GM12878 (cell line): ENCODE measurements around the gene RADIL. TPM values are rescaled to one million over a fixed set of nuclear protein-coding genes. Genes with fewer than 3 reads are reported as not detected.

ENCODE experiments used
- ATAC-seq: fragments of 200-7000 bp; cut with Tn5 transposase; 3 replicates; pipeline ENCODE4 v1.9.1; 2020; ENCODE audit warnings: mild to moderate bottlenecking, moderate library complexity
- BruUV-seq: library from RNA; stranded (reverse); fragments of 400-500 nt; replicated peaks from 2 replicates; lab custom pipeline; 2021; lab: Mats Ljungman, UMichigan
- CTCF ChIA-PET: fragments of 300-600 bp; sonication (Branson Sonifier 250); formaldehyde crosslinking; extraction: SDS; loops from one replicate; lab custom pipeline; 2021; ENCODE audit warnings: inconsistent platforms; lab: Yijun Ruan, JAX
- POLR2A ChIA-PET: fragments of 350-600 bp; formaldehyde crosslinking; extraction: SDS; loops from one replicate; lab custom pipeline; 2021; ENCODE audit warnings: inconsistent platforms; lab: Charles Lee
- RAD21 ChIA-PET: fragments of 300-600 bp; sonication (Branson Sonifier 250); formaldehyde crosslinking; loops from one replicate; lab custom pipeline; 2023; ENCODE audit warnings: antibody characterized with exemption; ENCODE audit not compliant: unreplicated experiment; lab: Charles Lee
- SMC1A ChIA-PET: fragments of 300-600 bp; sonication (Branson Sonifier 250); formaldehyde crosslinking; loops from one replicate; lab custom pipeline; 2023; ENCODE audit not compliant: unreplicated experiment, uncharacterized antibody; lab: Charles Lee
- DNase-seq: peaks from one replicate; pipeline ENCODE4 v3.0.0-alpha.2; 2011; ENCODE audit warnings: low read depth, low spot score
- FAIRE-seq: peaks from 3 replicates; lab custom pipeline; 2011; peaks lifted over from hg19 to GRCh38; lab: Jason Lieb, UNC
- H2AFZ ChIP-seq: 2 replicates; pipeline ENCODE4 v1.6.0; 2011; ENCODE audit warnings: low read depth, low read length, control low read depth; ENCODE audit not compliant: control insufficient read depth
- H3K27ac ChIP-seq: 2 replicates; pipeline ENCODE4 v1.5.1; 2011; ENCODE audit warnings: control low read depth; ENCODE audit not compliant: control insufficient read depth, insufficient read depth
- H3K27me3 ChIP-seq, 2 experiments: replicated peaks in 1 of 2; 2 replicates each; pipeline versions ENCODE4 v1.6.0 to v1.6.1; 2011; ENCODE audit warnings: low read length in 1 of 2; ENCODE audit not compliant: control insufficient read depth in 2 of 2, insufficient read depth in 2 of 2
- H3K36me3 ChIP-seq, 2 experiments: 2 replicates each; pipeline ENCODE4 v1.5.1; 2011; ENCODE audit warnings: low read length in 1 of 2; ENCODE audit not compliant: control insufficient read depth in 2 of 2, insufficient read depth in 2 of 2
- H3K4me1 ChIP-seq: 2 replicates; pipeline ENCODE4 v1.6.1; 2011; ENCODE audit warnings: mild to moderate bottlenecking, low read length, moderate library complexity, mixed read lengths; ENCODE audit not compliant: control insufficient read depth, insufficient read depth
- H3K4me2 ChIP-seq: 2 replicates; pipeline ENCODE4 v1.6.0; 2011; ENCODE audit warnings: control low read depth; ENCODE audit not compliant: control insufficient read depth, insufficient read depth
- H3K4me3 ChIP-seq: fragments of 200-600 bp; sonication (generic); 2 replicates; pipeline ENCODE4 v1.5.1; 2016
- H3K79me2 ChIP-seq: 2 replicates; pipeline ENCODE4 v1.6.0; 2011; ENCODE audit warnings: low read length; ENCODE audit not compliant: control insufficient read depth, insufficient read depth
- H3K9ac ChIP-seq: 2 replicates; pipeline ENCODE4 v1.8.0; 2011; ENCODE audit warnings: low read length, control low read depth, mixed read lengths; ENCODE audit not compliant: control insufficient read depth, insufficient read depth
- H3K9me3 ChIP-seq: replicated peaks from 3 replicates; pipeline ENCODE4 v1.5.1; 2011; ENCODE audit warnings: mild to moderate bottlenecking, low read length; ENCODE audit not compliant: control insufficient read depth, insufficient read depth
- H4K20me1 ChIP-seq: 2 replicates; pipeline ENCODE4 v1.6.0; 2011; ENCODE audit not compliant: control insufficient read depth, insufficient read depth
- CTCF ChIP-seq, 3 experiments: IDR thresholded peaks in 2 of 3; conservative IDR thresholded peaks in 1 of 3; 2 replicates each; pipeline ENCODE4 v1.5.1; 2011; ENCODE audit warnings: low read depth in 3 of 3, low read length in 3 of 3, mild to moderate bottlenecking in 3 of 3, control low read depth in 2 of 3, moderate library complexity in 2 of 3, inconsistent platforms in 1 of 3, mixed read lengths in 1 of 3; ENCODE audit not compliant: control insufficient read depth in 2 of 3, insufficient read depth in 1 of 3; ENCODE audit errors: extremely low read depth in 1 of 3
- EZH2 ChIP-seq: IDR thresholded peaks from 2 replicates; pipeline ENCODE4 v1.6.1; 2012; ENCODE audit warnings: low read depth, mild to moderate bottlenecking, control low read depth, inconsistent platforms, low read length, borderline replicate concordance; ENCODE audit not compliant: control insufficient read depth
- JUND ChIP-seq: IDR thresholded peaks from 2 replicates; pipeline ENCODE4 v1.6.1; 2012; ENCODE audit warnings: low read depth, mild to moderate bottlenecking, low read length, improper control_type of control experiment, moderate library complexity
- NR2F1 ChIP-seq: fragments of 450-650 bp; conservative IDR thresholded peaks from 2 replicates; pipeline ENCODE4 v1.6.1; 2017; ENCODE audit warnings: mild to moderate bottlenecking
- TARDBP ChIP-seq: IDR thresholded peaks from 2 replicates; pipeline ENCODE4 v1.6.1; 2016; ENCODE audit warnings: borderline replicate concordance
- ZBTB40 ChIP-seq: fragments of 450-650 bp; IDR thresholded peaks from 2 replicates; pipeline ENCODE4 v1.6.1; 2016; ENCODE audit warnings: mild to moderate bottlenecking, moderate library complexity, borderline replicate concordance
- WGBS: methylation state at CpG from one replicate; pipeline ENCODE4 v1.1.6; 2016; ENCODE audit warnings: low lambda C conversion rate; ENCODE audit not compliant: insufficient replicate concordance, insufficient coverage; ENCODE audit errors: missing lambda C conversion rate; 5-methylcytosine and 5-hydroxymethylcytosine counted together
- in situ Hi-C: fragments of 300-500 bp; cut with MboI; formaldehyde crosslinking; loops from 9 replicates; pipeline ENCODE4 v1.14.3; 2018; ENCODE audit warnings: mixed read lengths
- intact Hi-C: fragments of 100-400 bp; cut with micrococcal nuclease; formaldehyde crosslinking; loops from one replicate; pipeline ENCODE4 v1.14.2; 2022; ENCODE audit not compliant: unreplicated experiment
- polyA plus RNA-seq, 11 experiments: library from polyadenylated mRNA; depleted of rRNA in 4 of 11; unstranded in 6 of 11; stranded (reverse) in 5 of 11; fragments of >200 nt; fragmentation: Nextera tagmentation in 4 of 11; fragmentation: Illumina TruSeq in 1 of 11; extraction: Ambion mirVana in 4 of 11; extraction: Trizol in 1 of 11; gene quantifications; 1 replicate in 1 of 11; 2 replicates in 10 of 11; pipeline versions ENCODE4 v1.2.1 to v1.2.3, GENCODE V29; 2011 to 2016; ENCODE audit warnings: inconsistent platforms in 2 of 11, missing spikeins in 2 of 11, low read depth in 1 of 11
- total RNA-seq, 4 experiments: library from RNA; depleted of rRNA in 3 of 4; stranded (reverse); fragments of >200 nt in 3 of 4; fragmentation: Illumina TruSeq in 1 of 4; extraction: Trizol in 1 of 4; gene quantifications; 2 replicates each; pipeline versions ENCODE4 v1.2.1 to v1.2.3, GENCODE V29; 2013 to 2021

Gene RADIL
- total and polyA plus RNA-seq, 10 of the 15 experiments (the other 5 are each of a cell fraction or from before 2014, with no cell fraction given), result 0.05 to 0.06 TPM; not detected in 8

GRCh38 chr7:4831723-4832495 is 51.6 kb downstream of the RADIL start:
- Histone ChIP-seq H3K9me3 (no peaks in the 10 kb centered on the region), H4K20me1 (no peaks in the 10 kb centered on the region), H3K79me2 (no peaks in the 10 kb centered on the region), H3K4me3 (no peak overlapping the region), H3K36me3 (no peaks in the 10 kb centered on the region), H3K27me3 (no peaks in the 10 kb centered on the region), H3K4me1 (no peaks in the 10 kb centered on the region), H3K4me2 (no peak overlapping the region), H3K9ac (no peak overlapping the region), H3K27ac (no peak overlapping the region), H2AFZ (no peak overlapping the region)
- CTCF ChIA-PET, result interaction anchor here (1.2 to 4.0 kb wide), 2 partner anchors 254 to 342 kb away, joined by 3 to 38 read pairs; no protein-coding TSS in a partner anchor
- 46% methylated on average over 17 of the region's 17 CpGs for WGBS
- intact Hi-C loops (no loop called here), in situ Hi-C loops (loop anchor here (5.0 kb wide), 1 partner anchor 255 kb away; no protein-coding TSS in a partner anchor)
- RAD21 ChIA-PET, result interaction anchor here (0.9 kb wide), 1 partner anchor 257 kb away, joined by 4 read pairs; no protein-coding TSS in a partner anchor
- no peak for ATAC-seq
- SMC1A ChIA-PET, result interaction anchor here (0.6 to 1.2 kb wide), 7 partner anchors 11 to 308 kb away, joined by 3 read pairs; no protein-coding TSS in a partner anchor
- POLR2A ChIA-PET, result no interaction called here
- no peak for FAIRE-seq
- BruUV-seq, result no TSS peak
- no peak for TF ChIP-seq NR2F1
- no peak for TF ChIP-seq ZBTB40
- TF ChIP-seq JUND, result no peak
- TF ChIP-seq CTCF (IDR thresholded peaks at IDR 0.05 in 2 of 3, conservative IDR thresholded peaks at IDR 0.05 in 1 of 3; ENCODE audit: control insufficient read depth in 2 of 3, extremely low read depth in 1 of 3, insufficient read depth in 1 of 3, low read depth in 3 of 3, low read length in 3 of 3), result no peak
- no peak for TF ChIP-seq TARDBP
- TF ChIP-seq EZH2, result no peak
- no peak for DNase-seq
